ENCODE results near the gene HAUS3. TPM values are rescaled to one million over a fixed set of nuclear protein-coding genes. Genes with fewer than 3 reads are reported as not detected.

HAUS3 gene
- total RNA-seq, 4 donors from 2014 or later, result 7.4 to 29.9 (median 14.2) TPM

DNA sequence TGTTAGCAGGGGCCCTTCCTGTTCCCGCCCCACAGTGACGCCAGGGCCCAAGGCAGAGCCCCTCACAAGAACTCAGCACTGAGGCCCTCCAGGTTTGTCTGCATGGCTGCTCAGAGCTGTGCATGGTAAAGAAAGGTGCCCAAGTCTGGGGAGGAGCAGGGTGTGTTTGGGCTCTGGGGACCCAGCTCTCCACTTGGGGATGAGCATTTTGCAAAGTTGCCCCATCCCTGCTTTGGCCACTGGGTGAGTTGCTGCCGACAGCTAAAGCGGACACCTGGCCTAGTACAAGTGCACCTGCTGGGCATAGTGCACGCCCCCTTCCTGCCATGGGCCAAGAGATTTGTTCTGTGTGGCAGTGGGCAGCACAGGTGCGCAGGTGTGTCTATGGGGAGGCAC is 22.0 kb upstream of the HAUS3 start:
- intact Hi-C loops (cut with DNase I; ENCODE audit: low total_unique reads), result loop anchor here (10.0 kb wide), 1 partner anchor 141 kb away; no protein-coding TSS in a partner anchor
- H3K9me3 ChIP-seq, result no peaks in the 10 kb centered on the region

DNA sequence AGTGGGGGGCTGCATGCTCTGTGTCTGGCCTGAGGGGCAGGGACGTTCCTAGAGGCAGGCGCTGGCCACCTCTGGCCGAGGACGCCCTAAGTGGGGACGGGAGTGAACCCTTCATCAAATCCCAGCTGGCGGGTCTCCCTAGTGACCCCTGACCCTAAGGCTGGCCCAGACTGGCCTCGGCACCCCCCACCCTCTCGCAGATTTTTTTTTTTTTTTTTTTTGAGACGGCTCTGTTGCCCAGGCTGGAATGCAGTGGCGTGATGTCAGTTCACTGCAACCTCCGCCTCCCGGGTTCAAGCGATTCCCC is 21.0 kb upstream of the HAUS3 start:
- intact Hi-C loops (cut with DNase I; ENCODE audit: low total_unique reads), result loop anchor here (10.0 kb wide), 1 partner anchor 142 kb away; no protein-coding TSS in a partner anchor
- H3K36me3 ChIP-seq, result no peaks in the 10 kb centered on the region
- TF ChIP-seq, protein P1, sequence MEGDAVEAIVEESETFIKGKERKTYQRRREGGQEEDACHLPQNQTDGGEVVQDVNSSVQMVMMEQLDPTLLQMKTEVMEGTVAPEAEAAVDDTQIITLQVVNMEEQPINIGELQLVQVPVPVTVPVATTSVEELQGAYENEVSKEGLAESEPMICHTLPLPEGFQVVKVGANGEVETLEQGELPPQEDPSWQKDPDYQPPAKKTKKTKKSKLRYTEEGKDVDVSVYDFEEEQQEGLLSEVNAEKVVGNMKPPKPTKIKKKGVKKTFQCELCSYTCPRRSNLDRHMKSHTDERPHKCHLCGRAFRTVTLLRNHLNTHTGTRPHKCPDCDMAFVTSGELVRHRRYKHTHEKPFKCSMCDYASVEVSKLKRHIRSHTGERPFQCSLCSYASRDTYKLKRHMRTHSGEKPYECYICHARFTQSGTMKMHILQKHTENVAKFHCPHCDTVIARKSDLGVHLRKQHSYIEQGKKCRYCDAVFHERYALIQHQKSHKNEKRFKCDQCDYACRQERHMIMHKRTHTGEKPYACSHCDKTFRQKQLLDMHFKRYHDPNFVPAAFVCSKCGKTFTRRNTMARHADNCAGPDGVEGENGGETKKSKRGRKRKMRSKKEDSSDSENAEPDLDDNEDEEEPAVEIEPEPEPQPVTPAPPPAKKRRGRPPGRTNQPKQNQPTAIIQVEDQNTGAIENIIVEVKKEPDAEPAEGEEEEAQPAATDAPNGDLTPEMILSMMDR (IDR thresholded peaks at IDR 0.05), result no peak
- TF ChIP-seq POLR2A (IDR thresholded peaks at IDR 0.05), result no peak
- no peaks in the 10 kb centered on the region for H3K9me3 ChIP-seq
- peaks cover 0 to 35% of the 10 kb centered on the region in 2 donors for H3K4me1 ChIP-seq
- no peak for DNase-seq
- peak overlapping the region; percentile 86 to 93 for H3K27ac ChIP-seq
- peak overlapping the region; percentile 28 to 54 for H3K4me3 ChIP-seq
- H3K27me3 ChIP-seq, result no peaks in the 10 kb centered on the region

More for the DNA sequence above, 22.0 kb upstream of the HAUS3 start:
- TF ChIP-seq POLR2A (IDR thresholded peaks at IDR 0.05), result no peak
- TF ChIP-seq, protein P1 (IDR thresholded peaks at IDR 0.05), result no peak
- Histone ChIP-seq H3K4me1 (peaks cover 0 to 29% of the 10 kb centered on the region in 2 donors), H3K27me3 (no peaks in the 10 kb centered on the region), H3K4me3 (no peak overlapping the region), H3K27ac (no peak overlapping the region), H3K36me3 (no peaks in the 10 kb centered on the region)
- no peak for DNase-seq

DNA sequence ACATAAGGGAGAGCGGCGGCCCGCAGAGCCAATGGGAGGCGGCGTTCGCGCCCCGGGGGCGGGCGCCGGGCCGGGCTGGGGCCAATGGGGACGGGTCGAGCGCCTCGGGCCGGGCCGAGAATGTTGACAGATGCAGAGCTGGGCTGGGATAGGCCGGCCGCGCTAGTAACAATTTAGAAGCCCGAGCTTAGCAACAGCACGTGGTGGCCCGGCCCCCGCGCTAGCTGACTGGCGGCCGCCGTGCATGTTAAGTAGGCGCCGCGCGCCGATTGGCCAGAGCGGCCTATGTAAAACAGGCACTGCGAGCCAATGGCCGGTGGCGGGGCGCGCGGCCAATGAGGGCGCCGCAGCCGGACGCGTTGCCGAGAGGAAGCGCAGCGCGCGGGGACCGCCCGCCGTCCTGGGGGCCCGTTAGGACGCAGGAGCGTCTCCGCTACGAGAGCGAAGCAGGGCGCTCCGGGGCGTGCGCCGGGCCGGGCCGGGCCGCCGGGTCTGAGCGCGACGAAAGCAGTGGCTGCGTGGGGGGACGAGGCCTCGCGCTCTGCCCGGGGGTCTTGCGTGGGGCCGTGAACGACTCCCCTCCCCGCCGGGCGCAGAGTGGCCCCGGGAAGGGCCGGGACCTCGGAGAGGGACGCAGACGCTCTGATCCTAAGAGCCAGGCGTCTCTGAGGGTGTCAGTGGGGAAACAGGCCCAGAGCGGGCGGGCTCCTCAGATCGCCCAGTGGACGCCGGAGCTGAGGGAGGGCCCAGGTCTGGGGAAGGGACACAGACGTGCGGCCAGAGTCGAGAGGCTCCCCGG is 20.4 kb upstream of the HAUS3 start:
- H3K36me3 ChIP-seq, result no peaks in the 10 kb centered on the region
- peaks cover 0 to 41% of the 10 kb centered on the region in 2 donors for H3K4me1 ChIP-seq
- H3K27me3 ChIP-seq, result no peaks in the 10 kb centered on the region
- intact Hi-C loops (cut with DNase I; ENCODE audit: low total_unique reads), result loop anchor here (10.0 kb wide), 1 partner anchor 142 kb away; no protein-coding TSS in a partner anchor
- H3K9me3 ChIP-seq, result no peaks in the 10 kb centered on the region
- peak; percentile 94 to 97 for TF ChIP-seq POLR2A (IDR thresholded peaks at IDR 0.05)
- TF ChIP-seq, protein P1 (IDR thresholded peaks at IDR 0.05), result peak in 1 of 4 experiments; percentile 9
- peak overlapping the region; percentile 28 to 54 for H3K4me3 ChIP-seq
- DNase-seq, result peak; percentile 99
- peak overlapping the region; percentile 86 to 93 for H3K27ac ChIP-seq

- peak in 1 of 2 donors; percentile 85 for TF ChIP-seq POLR2A (IDR thresholded peaks at IDR 0.05)
- TF ChIP-seq, protein P1 (IDR thresholded peaks at IDR 0.05), result no peak
- Histone ChIP-seq H3K9me3 (no peaks in the 10 kb centered on the region), H3K27ac (peak within 1 kb of the TSS; percentile 93), H3K36me3 (no peaks in the 10 kb centered on the region), H3K4me1 (peaks cover 0 to 45% of the 10 kb centered on the region in 2 donors), H3K4me3 (peak within 1 kb of the TSS; percentile 85 to 91), H3K27me3 (no peaks in the 10 kb centered on the region)
- DNase-seq, result no peak
- intact Hi-C loops (cut with DNase I; ENCODE audit: low total_unique reads), result loop anchor here (10.0 kb wide), 1 partner anchor 143 kb away; no protein-coding TSS in a partner anchor
These were observed 19.9 kb upstream of the HAUS3 start, which contains the start of gene MXD4 for GRCh38 chr4:2261853-2262144. Gene MXD4, minus strand, starts transcription at chr4:2262109. Its CDS starts 129 bp downstream, at chr4:2261980.

Data from uterus (tissue), 4 donors.